ENCODE results near the gene ARHGDIA. TPM values are rescaled to one million over a fixed set of nuclear protein-coding genes. Genes with fewer than 3 reads are reported as not detected.
A peak's percentile ranks its signal among the peaks of the same experiment; 100 is the strongest.

ARHGDIA gene
- total RNA-seq, 6 experiments from 2014 or later = 758 to 1,040 (median 908) TPM

DNA sequence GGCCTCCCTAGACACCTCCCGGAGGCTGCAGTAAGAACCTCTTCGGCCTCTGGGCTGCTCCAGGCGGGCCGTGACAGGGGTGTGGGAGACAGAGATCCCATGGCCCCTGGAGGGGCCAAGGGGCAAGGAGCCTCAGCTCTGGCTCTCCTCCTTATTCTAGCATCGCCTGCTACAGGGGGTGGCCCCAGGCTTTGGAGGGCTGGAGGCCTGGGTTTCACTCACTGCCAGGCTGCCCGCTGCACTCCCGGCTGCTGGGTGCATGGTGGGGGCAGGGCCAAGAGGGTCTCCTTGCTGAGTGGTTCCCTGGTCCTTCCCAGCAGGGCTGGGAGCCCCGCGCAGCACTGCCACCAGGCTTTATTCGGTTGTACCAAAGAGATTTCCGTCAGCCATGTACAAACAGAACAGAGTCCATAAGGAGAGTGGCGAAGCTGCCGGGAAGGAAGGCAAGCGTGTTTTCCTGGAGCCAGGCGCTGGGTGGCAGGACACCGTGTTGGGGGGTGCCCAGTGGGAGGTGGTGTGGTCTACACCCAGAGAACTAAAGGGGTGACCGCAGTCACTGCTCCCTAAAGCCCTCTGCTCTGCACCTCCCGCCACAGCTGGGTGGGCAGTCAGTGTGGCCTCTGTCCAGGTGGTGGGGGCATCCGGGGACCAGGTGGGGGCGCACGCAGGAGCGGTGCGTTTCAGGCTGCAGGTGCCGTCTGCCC lies 32.9 kb upstream of the ARHGDIA start:
- peaks cover 11% of the 10 kb centered on the region for H3K36me3 Mint-ChIP-seq (ENCODE audit: low read depth)
- H3K4me3 Mint-ChIP-seq = no peak overlapping the region
- H3K4me1 Mint-ChIP-seq (ENCODE audit: low read depth) = peaks cover 10% of the 10 kb centered on the region
- no peak overlapping the region for H3K27ac Mint-ChIP-seq
- TF ChIP-seq, protein P1, sequence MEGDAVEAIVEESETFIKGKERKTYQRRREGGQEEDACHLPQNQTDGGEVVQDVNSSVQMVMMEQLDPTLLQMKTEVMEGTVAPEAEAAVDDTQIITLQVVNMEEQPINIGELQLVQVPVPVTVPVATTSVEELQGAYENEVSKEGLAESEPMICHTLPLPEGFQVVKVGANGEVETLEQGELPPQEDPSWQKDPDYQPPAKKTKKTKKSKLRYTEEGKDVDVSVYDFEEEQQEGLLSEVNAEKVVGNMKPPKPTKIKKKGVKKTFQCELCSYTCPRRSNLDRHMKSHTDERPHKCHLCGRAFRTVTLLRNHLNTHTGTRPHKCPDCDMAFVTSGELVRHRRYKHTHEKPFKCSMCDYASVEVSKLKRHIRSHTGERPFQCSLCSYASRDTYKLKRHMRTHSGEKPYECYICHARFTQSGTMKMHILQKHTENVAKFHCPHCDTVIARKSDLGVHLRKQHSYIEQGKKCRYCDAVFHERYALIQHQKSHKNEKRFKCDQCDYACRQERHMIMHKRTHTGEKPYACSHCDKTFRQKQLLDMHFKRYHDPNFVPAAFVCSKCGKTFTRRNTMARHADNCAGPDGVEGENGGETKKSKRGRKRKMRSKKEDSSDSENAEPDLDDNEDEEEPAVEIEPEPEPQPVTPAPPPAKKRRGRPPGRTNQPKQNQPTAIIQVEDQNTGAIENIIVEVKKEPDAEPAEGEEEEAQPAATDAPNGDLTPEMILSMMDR (IDR thresholded peaks at IDR 0.05) = no peak
- no peaks in the 10 kb centered on the region for H3K9me3 Mint-ChIP-seq
- DNase-seq = no peak
- peaks cover 7% of the 10 kb centered on the region for H3K27me3 Mint-ChIP-seq (ENCODE audit: insufficient read depth)

DNA sequence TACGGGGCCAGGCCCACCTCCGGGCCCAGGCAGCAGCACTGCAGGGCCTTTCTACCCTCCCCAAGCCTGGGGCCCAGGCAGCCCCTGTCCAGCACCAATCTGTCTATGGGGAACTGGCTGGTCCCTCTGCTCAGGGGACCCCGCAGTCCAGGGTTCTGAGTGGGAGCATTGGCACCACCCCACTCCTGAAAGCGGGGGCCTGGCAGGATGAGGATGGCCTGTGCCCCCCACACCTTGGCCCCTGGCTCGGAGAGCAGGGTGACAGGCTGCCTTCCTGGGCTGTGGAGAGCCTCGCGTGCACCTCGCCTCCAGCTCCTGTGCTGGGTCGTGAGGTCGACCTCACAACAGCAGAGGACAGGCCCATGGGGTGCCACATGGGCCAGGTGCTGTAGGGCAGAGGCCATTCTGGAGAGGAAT lies 32.3 kb upstream of the ARHGDIA start:
- TF ChIP-seq, protein P1 (IDR thresholded peaks at IDR 0.05) = no peak
- H3K27ac Mint-ChIP-seq = no peak overlapping the region
- peaks cover 7% of the 10 kb centered on the region for H3K27me3 Mint-ChIP-seq (ENCODE audit: insufficient read depth)
- H3K4me1 Mint-ChIP-seq (ENCODE audit: low read depth) = peaks cover 16% of the 10 kb centered on the region
- H3K9me3 Mint-ChIP-seq = no peaks in the 10 kb centered on the region
- DNase-seq = no peak
- H3K36me3 Mint-ChIP-seq (ENCODE audit: low read depth) = peaks cover 11% of the 10 kb centered on the region
- no peak overlapping the region for H3K4me3 Mint-ChIP-seq

DNA sequence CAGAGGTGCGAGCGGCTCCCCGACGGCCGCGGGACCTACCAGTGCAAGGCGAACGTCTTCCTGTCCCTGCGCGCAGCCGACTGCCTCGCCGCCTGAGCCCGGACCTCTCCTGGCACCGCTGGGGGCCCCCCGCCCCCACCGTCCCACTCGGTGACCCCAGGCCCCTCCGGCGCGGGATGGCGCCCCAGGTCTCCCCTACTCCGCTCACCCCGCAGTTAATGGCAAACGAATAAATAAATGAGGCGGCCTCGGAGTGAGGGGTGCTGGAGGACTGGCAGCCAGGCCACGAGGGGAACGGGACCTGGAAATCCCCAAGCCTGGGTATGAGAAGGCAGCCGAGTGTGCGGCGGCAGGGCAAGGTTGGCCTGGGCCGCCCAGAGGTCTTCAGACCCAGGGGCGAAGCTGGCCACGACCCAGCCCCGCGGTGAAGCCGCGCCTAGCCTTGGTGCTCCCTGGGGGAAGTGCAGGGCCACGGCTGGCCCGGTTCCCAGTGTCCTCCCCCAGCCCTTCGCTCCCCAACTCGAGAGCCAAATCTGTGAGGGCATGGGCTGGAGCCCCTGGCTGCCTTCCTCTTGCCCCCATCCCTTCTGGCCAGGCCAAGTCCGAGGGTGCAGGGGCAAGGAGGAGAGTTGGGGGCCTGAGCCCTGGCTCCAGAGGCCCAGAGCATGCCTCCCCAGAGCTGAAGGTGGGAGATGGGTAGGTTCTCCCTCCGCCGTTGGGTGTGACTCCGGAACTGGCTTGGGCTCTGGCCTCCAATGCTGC lies 31.7 kb upstream of the ARHGDIA start:
- Mint-ChIP-seq H3K4me3 (no peak overlapping the region), H3K4me1 (ENCODE audit: low read depth) (peaks cover 22% of the 10 kb centered on the region)

DNA sequence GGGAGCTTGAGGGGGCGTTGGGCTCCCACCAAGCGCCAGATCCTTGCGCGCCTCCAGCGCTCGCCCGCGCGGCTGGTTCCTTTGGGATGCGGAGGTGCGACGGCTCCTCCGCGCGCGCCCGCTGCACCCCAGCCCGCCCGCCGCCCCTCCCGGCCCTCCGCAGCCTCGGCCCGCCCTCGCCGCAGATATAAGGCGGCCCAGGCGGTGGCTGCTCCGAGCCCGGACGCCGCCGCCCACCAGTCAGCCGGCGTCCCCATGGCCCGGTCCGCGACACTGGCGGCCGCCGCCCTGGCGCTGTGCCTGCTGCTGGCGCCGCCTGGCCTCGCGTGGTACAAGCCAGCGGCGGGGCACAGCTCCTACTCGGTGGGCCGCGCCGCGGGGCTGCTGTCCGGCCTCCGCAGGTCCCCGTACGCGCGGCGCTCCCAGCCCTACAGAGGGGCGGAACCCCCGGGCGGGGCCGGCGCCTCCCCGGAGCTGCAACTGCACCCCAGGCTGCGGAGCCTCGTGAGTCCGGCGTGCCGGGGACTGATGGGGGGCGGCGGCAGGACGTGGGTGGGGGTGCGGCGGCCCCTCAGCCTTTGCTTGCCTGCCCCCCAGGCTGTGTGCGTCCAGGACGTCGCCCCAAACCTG lies 31.0 kb upstream of the ARHGDIA start, which contains the start of gene NPB:
TSS of gene NPB (plus strand) at position 216 of the 630 bp plus-strand sequence. CDS start at position 256, 40 bp downstream.
- Mint-ChIP-seq H3K4me1 (ENCODE audit: low read depth) (peaks cover 26% of the 10 kb centered on the region), H3K4me3 (peak within 1 kb of the TSS; percentile 25; the same call in 1 of the 2 replicates), H3K27ac (no peak within 1 kb of the TSS; the same call in 1 of the 2 replicates), H3K36me3 (ENCODE audit: low read depth) (peaks cover 17% of the 10 kb centered on the region), H3K27me3 (ENCODE audit: insufficient read depth) (peaks cover 7% of the 10 kb centered on the region), H3K9me3 (no peaks in the 10 kb centered on the region)
- DNase-seq = no peak
- TF ChIP-seq, protein P1 (IDR thresholded peaks at IDR 0.05) = no peak

More for the DNA sequence above, 31.7 kb upstream of the ARHGDIA start:
- Mint-ChIP-seq H3K27me3 (ENCODE audit: insufficient read depth) (peaks cover 7% of the 10 kb centered on the region), H3K9me3 (no peaks in the 10 kb centered on the region), H3K36me3 (ENCODE audit: low read depth) (peaks cover 16% of the 10 kb centered on the region), H3K27ac (no peak overlapping the region)
- no peak for DNase-seq
- TF ChIP-seq, protein P1 (IDR thresholded peaks at IDR 0.05) = no peak

DNA sequence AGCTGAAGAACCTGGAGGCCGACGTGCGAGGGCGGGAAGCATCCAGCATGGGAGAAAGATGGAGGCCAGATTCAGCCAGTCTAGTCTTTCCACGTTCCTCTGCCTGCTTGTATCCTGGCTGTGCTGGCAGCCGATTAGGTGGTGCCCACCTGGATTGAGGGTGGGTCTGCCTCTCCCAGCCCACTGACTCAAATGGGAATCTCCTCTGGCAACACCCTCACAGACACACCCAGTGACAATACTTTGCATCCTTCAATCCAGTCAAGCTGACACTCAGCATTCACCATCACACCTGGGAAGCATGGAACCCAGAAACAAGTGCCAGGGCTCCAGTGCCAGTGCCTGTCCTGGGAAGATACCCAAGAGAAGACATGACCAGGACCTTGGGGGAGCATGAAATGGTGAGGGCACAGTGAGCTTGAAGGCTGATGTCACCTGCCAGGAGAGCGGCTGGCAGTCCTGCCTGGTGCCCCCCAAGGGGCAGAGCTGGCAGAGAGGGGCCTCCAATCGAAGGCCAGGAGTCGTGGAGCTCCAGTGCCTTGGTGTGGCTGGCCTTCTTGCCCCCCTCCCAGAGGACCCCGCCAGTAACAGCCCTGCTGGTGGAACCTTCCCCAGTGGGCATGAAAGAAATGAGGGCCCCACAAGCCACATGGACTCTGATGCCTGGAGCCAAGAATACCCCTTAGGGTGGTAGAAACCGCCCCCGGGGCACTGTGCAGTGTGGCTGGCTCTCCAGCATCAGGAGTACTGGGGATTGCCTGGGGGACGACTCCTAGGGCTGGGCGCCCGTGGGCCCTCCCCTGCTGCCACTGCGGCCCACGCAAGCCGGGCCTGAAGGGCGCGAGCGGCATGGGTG lies 30.3 kb upstream of the ARHGDIA start:
- peaks cover 7% of the 10 kb centered on the region for H3K27me3 Mint-ChIP-seq (ENCODE audit: insufficient read depth)
- DNase-seq = no peak
- peaks cover 26% of the 10 kb centered on the region for H3K4me1 Mint-ChIP-seq (ENCODE audit: low read depth)
- no peaks in the 10 kb centered on the region for H3K9me3 Mint-ChIP-seq
- no peak overlapping the region; the same call in 1 of the 2 replicates for H3K27ac Mint-ChIP-seq
- peaks cover 17% of the 10 kb centered on the region for H3K36me3 Mint-ChIP-seq (ENCODE audit: low read depth)
- peak overlapping the region; percentile 44; the same call in 1 of the 2 replicates for H3K4me3 Mint-ChIP-seq
- TF ChIP-seq, protein P1 (IDR thresholded peaks at IDR 0.05) = no peak
